IPS-20b (cell line): Measurements from ENCODE around the gene ANO9.
"Not testable (repeated sequence)": the region's sequence is repeated elsewhere in the genome, so short reads cannot be mapped to it uniquely, and the experiment has no call there.

Experiments
- H3K27ac ChIP-seq: one replicate; pipeline ENCODE4 v1.5.1; 2013; ENCODE audit warnings: low read length
- H3K27me3 ChIP-seq: 2 replicates; pipeline ENCODE4 v1.6.1; 2013; ENCODE audit warnings: mild to moderate bottlenecking, low read length, inconsistent platforms; ENCODE audit not compliant: insufficient read depth
- H3K36me3 ChIP-seq: 2 replicates; pipeline ENCODE4 v1.6.1; 2013; ENCODE audit warnings: low read depth, mild to moderate bottlenecking, inconsistent platforms, low read length, moderate library complexity; ENCODE audit not compliant: insufficient read depth
- H3K4me1 ChIP-seq: 2 replicates; pipeline ENCODE4 v1.6.1; 2013; ENCODE audit warnings: mild to moderate bottlenecking, control low read depth, inconsistent platforms, low read length, moderate library complexity; ENCODE audit not compliant: insufficient read depth
- H3K4me3 ChIP-seq: 2 replicates; pipeline ENCODE4 v1.5.1; 2013; ENCODE audit warnings: mild to moderate bottlenecking, low read length, inconsistent platforms
- H3K9ac ChIP-seq: 2 replicates; pipeline ENCODE4 v1.6.1; 2013; ENCODE audit warnings: low read depth, mild to moderate bottlenecking, inconsistent platforms, low read length, moderate library complexity
- H3K9me3 ChIP-seq: 2 replicates; pipeline ENCODE4 v1.6.1; 2013; ENCODE audit warnings: mild to moderate bottlenecking, low read depth, low read length, inconsistent platforms; ENCODE audit not compliant: insufficient read depth

ANO9 gene

DNA sequence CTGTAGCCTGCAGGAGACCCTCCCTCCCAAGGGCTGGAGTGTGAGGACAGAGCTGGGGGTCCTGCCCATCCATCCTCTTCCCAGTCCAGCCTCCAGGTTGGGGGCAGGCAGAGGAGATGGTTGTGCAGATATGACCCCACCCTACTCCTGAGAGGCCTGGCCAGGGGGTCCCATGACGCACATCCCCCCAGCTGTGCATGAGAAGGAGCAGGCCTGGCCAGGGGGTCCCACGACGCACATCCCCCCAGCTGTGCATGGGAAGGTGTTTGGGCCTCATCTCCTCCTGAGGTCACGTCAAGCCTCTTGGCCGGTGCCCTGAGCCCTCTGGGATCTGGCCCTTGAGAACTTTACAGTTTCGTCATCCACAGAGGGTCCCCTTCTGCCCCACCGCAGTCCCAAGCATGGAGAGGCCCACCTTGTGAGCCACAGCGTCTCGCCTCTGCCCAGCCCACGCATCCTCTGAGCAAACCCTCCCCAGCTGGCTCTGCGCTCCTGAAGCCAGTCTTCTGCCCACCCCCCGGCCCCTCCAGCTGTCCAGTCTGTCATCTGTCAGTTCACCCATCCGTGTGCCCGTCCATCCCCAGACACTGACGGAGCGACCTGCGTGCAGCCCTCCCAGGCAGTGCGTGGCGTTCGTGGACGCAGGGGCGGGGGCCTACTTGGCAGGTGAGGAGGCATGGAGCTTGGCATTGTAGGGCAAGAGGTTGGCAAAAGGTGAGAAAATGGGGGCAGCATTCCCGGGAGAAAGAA, 2.3 kb downstream of the ANO9 start:
- Histone ChIP-seq H3K9me3 (no peaks in the 10 kb centered on the region; the same call in 1 of the 2 replicates), H3K27ac (no peak overlapping the region), H3K27me3 (no peaks in the 10 kb centered on the region), H3K36me3 (no peaks in the 10 kb centered on the region), H3K4me1 (no peaks in the 10 kb centered on the region), H3K9ac (no peak overlapping the region), H3K4me3 (no peak overlapping the region)

GRCh38 chr11:438101-438844, 3.5 kb downstream of the ANO9 start:
- Histone ChIP-seq H3K9ac (no peak overlapping the region), H3K27ac (no peak overlapping the region)

DNA sequence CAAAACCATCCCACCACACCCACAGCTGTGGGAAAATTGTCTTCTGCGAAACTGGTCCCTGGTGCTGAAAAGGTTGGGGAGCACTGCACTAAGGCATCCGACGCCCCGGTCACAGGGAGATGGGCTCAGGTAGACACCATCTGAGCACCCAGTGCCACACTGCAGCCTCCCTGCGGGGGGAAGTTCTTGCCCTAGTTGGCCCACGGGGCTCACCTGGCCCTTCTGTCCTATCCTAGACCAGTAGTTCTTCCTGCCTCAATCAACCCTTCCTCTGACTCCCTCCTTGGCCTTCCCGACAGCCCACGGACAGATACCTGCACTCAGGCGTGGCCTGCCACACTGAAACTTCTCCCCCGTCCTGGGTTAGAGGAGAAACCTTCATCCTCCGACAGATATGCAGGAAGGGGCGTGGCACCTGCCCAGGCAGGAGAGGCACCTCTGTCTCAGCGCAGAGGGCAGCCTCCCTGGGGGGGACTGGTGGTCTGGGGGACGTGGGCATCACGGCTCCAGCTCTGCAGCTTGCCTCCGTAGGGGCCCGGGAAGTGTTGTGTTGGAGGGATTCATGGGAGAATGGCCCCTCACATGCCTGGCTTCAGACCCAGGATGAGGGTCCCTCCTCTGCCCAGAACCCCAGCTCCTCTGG, 4.5 kb downstream of the ANO9 start:
- no peak overlapping the region for H3K27ac ChIP-seq
- H3K4me1 ChIP-seq: no peaks in the 10 kb centered on the region
- no peak overlapping the region for H3K4me3 ChIP-seq
- H3K27me3 ChIP-seq: no peaks in the 10 kb centered on the region
- H3K9me3 ChIP-seq: no peaks in the 10 kb centered on the region; the same call in 1 of the 2 replicates
- H3K9ac ChIP-seq: no peak overlapping the region
- H3K36me3 ChIP-seq: no peaks in the 10 kb centered on the region

More at GRCh38 chr11:438101-438844, 3.5 kb downstream of the ANO9 start:
- Histone ChIP-seq H3K27me3 (no peaks in the 10 kb centered on the region), H3K4me1 (no peaks in the 10 kb centered on the region), H3K36me3 (no peaks in the 10 kb centered on the region), H3K4me3 (no peak overlapping the region), H3K9me3 (no peaks in the 10 kb centered on the region; the same call in 1 of the 2 replicates)

DNA sequence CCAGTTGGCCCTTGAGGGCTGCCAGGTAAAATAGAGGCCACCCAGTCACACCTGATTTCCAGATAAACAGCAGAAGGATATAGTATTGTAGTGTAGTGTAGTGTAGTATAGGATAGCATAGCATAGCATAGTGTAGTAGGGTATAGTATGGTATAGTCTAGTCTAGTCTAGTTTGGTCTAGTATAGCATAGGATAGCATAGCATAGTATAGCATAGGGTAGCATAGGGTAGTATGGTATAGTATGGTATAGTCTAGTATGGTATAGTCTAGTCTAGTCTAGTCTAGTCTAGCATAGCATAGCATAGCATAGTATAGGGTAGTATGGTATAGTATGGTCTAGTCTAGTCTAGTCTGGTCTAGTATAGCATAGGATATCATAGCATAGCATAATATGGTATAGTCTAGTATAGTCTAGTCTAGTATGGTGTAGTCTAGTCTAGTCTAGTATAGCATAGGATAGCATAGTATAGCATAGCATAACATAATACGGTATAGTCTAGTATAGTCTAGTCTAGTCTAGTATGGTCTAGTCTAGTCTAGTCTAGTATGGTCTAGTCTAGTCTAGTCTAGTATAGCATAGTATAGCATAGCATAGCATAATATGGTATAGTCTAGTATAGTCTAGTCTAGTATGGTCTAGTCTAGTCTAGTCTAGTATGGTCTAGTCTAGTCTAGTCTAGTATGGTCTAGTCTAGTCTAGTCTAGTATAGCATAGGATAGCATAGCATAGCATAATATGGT, 6.6 kb downstream of the ANO9 start:
- not testable (repeated sequence) for H3K9me3 ChIP-seq, H3K4me3 ChIP-seq, H3K4me1 ChIP-seq, H3K27ac ChIP-seq, H3K9ac ChIP-seq, H3K27me3 ChIP-seq, H3K36me3 ChIP-seq

DNA sequence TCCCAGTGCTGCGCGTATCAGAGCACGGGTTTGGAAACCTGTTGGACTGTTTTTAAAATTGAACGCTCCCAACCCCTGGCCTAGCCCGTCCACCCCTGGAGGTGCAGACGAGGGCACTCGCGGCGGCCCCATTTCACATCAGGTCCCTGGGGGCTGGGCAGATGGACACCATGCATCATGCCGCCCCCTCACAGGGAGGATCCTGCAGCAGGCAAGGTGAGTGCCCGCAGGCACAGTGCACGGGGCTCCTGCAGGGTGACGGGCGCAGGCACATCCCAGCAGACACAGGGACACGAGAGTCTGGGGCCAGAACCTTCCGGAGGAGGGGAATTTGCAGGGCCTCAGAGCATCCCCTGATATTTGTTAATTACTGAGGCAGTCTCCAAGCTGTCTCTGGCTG, 7.3 kb downstream of the ANO9 start:
- Histone ChIP-seq H3K36me3 (no peaks in the 10 kb centered on the region), H3K27me3 (no peaks in the 10 kb centered on the region), H3K4me3 (no peak overlapping the region), H3K9ac (no peak overlapping the region), H3K9me3 (no peaks in the 10 kb centered on the region; the same call in 1 of the 2 replicates), H3K27ac (no peak overlapping the region), H3K4me1 (no peaks in the 10 kb centered on the region)

- no peak overlapping the region for H3K4me3 ChIP-seq
- H3K27me3 ChIP-seq: no peaks in the 10 kb centered on the region
- H3K36me3 ChIP-seq: no peaks in the 10 kb centered on the region
- no peak overlapping the region for H3K27ac ChIP-seq
- no peak overlapping the region for H3K9ac ChIP-seq
- no peaks in the 10 kb centered on the region; the same call in 1 of the 2 replicates for H3K9me3 ChIP-seq
- no peaks in the 10 kb centered on the region for H3K4me1 ChIP-seq
Observed at GRCh38 chr11:433641-434040, 8.2 kb downstream of the ANO9 start.

DNA sequence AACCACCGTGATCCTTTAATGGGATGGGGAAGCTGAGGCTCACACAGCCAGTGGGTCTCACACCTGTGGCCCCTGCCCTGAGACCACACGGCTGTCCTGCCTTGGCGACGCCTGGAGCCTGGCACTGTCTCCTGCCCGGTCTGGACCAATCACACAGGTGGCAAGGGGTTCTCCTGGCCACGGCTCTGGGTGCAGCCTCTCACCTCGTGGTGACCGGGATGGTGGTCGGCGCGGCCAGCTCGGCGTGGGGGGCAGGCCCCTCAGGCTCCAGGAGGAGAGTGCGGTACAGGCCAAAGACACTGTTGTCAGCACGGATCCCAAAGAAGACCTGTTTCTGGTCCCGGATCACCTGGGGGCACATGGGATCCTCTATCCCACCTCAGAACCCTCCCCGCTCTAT, 8.7 kb downstream of the ANO9 start:
- Histone ChIP-seq H3K27ac (no peak overlapping the region), H3K9me3 (no peaks in the 10 kb centered on the region; the same call in 1 of the 2 replicates), H3K4me3 (no peak overlapping the region)

DNA sequence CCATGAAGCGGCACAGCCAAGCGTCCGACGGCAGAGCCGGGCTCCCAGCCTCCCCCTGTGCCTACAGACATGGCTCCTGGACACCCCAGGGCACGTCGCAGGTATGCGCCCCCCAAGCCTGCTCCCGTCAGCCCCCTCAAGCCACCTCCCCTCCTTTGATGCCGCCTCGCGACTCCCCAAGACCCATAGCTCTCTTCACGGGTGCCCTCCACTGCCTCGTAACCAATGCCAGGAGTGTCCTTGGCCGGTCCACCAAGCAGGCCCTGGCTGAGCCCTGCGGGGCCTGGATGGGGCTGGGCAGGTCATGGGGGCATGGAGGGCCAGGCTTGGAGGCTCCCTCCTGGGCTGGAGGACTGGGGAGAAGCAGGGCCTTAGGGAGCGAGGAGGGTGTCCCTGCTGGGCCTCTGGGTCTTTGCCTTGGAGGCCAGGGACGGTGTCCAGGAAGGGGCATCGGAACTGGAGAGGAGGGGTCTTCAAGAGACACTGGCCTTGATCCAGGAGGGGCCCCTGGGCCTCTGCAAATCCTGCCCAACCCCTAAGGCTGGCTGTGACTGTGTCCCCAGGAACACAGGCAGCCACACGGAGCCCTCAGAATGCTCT, 9.2 kb downstream of the ANO9 start:
- Histone ChIP-seq H3K4me1 (no peaks in the 10 kb centered on the region), H3K9me3 (no peaks in the 10 kb centered on the region; the same call in 1 of the 2 replicates), H3K36me3 (no peaks in the 10 kb centered on the region), H3K9ac (no peak overlapping the region), H3K27ac (no peak overlapping the region), H3K27me3 (no peaks in the 10 kb centered on the region), H3K4me3 (no peak overlapping the region)

More for the DNA sequence above, 8.7 kb downstream of the ANO9 start:
- Histone ChIP-seq H3K27me3 (no peaks in the 10 kb centered on the region), H3K4me1 (no peaks in the 10 kb centered on the region), H3K9ac (no peak overlapping the region), H3K36me3 (no peaks in the 10 kb centered on the region)

GRCh38 chr11:431921-432320, 9.9 kb downstream of the ANO9 start:
- Histone ChIP-seq H3K9me3 (no peaks in the 10 kb centered on the region), H3K4me1 (no peaks in the 10 kb centered on the region), H3K4me3 (no peak overlapping the region), H3K9ac (no peak overlapping the region), H3K36me3 (no peaks in the 10 kb centered on the region), H3K27me3 (no peaks in the 10 kb centered on the region), H3K27ac (no peak overlapping the region)

DNA sequence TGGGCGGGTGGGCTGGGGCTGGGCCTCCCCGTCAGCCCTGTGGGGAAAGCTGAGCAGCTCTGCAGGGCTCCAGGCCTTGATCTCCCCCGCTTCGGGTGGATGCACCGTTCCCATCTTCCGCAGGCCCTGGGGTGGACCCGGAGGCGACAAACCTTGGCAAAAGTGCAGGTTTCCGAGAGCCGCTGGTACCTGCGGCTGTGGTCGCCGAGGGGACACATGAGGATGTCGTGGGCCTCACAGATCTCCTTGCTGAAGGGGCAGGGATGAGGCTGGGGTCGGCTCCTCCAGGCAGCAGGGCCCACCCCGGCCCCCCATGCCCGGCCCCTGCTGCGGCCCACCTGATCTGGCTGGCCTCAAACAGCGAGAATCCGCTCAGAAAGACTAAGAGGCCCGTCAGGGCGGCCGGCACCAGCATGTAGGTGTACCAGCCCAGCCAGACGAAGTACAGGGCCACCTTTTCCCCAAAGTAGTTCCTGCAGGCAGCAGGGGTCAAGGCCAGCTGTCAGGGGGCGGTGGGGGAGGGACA, 11.8 kb downstream of the ANO9 start:
- H3K4me3 ChIP-seq: no peak overlapping the region
- H3K9me3 ChIP-seq: no peaks in the 10 kb centered on the region
- no peaks in the 10 kb centered on the region for H3K36me3 ChIP-seq
- H3K4me1 ChIP-seq: no peaks in the 10 kb centered on the region
- H3K27me3 ChIP-seq: peaks cover 3% of the 10 kb centered on the region; the same call in 1 of the 2 replicates
- H3K9ac ChIP-seq: no peak overlapping the region
- no peak overlapping the region for H3K27ac ChIP-seq

- Histone ChIP-seq H3K27me3 (peaks cover 8% of the 10 kb centered on the region; the same call in 1 of the 2 replicates), H3K27ac (no peak overlapping the region), H3K4me3 (no peak overlapping the region), H3K36me3 (no peaks in the 10 kb centered on the region), H3K4me1 (no peaks in the 10 kb centered on the region), H3K9me3 (no peaks in the 10 kb centered on the region), H3K9ac (no peak overlapping the region)
Observed at GRCh38 chr11:429391-429790, 12.4 kb downstream of the ANO9 start.
